RKO (cell line): Measurements from ENCODE around the gene STK25.

Experiments
- DNase-seq: peaks from one replicate; pipeline ENCODE4 v3.0.0-alpha.2; 2016; ENCODE audit warnings: low spot score

STK25 gene

DNA sequence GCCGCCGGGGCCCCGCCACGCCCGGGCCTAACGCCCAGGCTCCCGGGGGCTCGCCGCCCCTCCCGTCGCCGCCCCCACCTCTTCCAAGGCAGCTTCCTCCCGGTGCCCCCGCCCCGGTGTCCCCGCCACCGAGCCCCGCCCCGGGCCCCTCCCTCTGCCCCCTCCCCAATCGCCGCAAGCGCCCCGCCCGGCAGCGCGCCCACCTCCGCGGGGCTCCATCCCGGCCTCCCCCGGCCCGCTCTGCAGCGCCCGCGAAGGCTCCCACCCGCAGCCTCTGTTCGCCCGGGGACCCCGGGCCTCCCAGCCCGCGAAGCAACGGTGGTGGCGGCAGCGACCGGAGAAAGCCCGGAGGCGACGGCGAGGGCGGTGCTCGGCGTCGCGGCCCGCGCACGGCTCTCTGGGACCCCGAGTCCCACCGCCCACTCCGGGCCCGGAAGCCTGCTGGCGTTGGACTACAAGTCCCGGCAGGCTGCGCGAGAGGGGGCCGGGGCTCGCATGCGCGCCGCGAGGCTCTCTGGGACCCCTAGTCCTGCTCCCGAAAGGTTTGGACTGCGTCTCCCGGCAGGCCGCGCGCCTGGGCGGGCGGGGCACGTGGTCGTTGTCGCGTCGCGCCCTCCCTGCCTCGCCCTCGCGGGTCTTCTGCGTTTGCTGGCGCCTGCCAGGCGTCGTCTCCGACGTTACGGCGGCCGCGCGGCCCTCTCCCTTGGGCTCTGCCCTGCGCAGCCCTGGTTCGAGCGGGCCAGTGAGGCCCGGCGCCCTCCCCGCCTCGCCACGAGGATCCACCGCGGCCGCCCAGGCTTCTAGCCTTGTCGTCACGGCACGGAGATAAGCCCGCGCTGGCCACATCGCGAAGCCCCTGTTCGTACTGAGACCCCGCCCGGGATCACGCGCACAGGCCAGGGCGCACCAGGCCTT, at the start of gene STK25:
TSS of gene STK25 (minus strand) at position 345 of the 915 bp plus-strand sequence. CDS start 549 bp downstream, outside the sequence.
- peak; percentile 96 for DNase-seq

DNA sequence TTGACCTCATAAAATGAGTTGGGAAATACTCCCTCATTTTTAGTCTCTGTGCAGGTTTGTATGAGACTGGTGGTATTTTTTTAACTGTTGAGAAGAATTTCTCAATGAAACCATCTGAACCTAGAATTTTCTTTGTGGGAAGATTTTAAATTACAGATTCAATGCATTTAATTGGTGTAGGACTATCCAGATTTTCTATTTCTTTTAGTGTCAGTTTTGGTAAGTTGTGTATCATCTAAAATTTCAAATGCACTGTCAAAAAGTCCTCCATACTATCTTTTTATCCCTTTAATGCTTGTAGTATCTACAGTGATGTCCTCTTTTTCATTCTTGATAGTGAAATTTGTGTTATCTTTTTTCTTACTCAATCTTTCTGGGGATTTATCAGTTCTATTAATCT, 48.4 kb upstream of the STK25 start:
- DNase-seq, result no peak

DNA sequence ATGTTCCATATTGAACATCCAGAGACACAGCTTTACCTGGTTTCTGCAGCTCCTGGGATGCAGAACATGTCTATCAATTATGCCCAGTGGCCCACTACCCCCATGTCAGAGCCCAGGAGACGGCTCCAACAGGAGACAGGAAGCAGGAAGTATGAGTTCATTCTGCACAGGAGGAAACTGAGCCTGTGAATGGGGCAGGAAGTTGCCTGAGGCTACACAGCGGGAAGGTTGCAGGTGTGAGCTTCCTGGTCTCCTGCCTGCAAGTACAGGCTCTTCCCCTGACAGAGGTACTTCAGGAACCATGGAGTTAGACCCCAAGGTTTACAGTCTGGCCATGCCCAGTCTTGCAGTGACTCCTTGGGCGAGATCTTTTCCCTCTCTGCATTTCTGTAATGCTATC, 47.3 kb upstream of the STK25 start:
- no peak for DNase-seq

DNA sequence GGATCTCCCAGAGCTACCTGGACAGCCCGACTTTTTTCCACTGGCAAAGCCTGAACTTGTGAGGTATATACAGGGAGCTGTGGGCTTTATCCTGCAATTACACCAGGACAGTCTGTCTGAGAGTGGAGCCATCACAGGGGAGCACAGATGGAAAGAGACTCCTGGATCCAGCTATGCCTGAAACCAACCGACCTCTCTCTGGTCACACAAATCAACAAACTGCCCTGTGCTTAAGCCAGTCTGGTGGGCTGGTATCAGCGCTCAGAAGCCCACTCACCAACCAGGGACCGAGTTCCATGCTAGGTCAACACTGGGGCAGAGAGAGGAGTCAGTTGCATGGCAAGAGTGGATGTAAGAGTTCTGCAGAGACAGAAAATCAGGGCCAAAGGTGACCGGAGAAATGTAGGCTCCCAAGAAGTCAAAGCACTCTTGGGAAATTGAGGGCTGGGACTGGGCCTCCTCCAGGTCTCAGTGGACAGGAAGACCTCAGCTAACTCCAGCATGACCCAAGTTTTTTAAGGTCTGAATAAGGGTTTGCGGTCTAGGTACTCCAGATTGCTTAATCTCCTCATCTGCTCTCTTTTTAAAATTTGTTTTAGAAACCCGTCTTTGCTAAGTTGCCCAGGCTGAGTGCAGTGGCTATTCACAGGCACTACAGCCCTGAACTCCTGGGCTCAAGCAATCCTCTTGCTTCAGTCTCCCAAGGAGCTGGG, 46.4 kb upstream of the STK25 start:
- DNase-seq, result no peak

DNA sequence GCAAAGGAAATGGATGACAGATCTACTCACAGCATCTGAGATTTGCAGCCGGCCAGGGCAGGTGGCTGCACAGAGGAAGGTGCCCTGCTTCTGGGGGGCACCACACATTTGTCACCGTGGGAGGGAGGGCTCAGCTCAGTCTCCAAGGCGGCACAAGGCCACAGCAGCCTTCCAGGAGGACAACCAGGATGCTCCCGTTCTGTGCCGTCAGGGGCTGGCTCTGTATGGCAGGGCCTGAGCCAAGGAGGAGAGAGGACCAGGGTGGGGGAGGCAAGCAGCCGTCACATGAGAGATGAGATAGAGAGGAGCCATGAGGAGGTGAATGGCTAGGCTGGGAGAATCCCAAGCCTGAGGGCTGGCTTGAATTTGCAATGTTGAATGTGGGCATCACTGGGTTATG, 45.6 kb upstream of the STK25 start:
- DNase-seq, result no peak

DNA sequence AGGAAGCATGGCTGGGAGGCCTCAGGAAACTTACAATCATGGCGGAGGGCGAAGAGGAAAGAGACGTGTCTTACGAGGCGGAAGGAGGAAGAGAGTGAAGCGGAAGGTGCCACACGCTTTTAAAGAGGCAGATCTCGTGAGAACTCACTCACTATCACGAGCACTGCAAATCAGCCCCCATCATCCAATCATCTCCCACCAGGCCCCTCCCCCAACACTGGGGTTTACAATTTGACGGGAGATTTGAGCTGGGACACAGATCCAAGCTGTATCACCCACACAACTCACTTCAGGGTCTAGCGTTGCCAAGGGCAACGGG, 45.1 kb upstream of the STK25 start:
- no peak for DNase-seq

DNA sequence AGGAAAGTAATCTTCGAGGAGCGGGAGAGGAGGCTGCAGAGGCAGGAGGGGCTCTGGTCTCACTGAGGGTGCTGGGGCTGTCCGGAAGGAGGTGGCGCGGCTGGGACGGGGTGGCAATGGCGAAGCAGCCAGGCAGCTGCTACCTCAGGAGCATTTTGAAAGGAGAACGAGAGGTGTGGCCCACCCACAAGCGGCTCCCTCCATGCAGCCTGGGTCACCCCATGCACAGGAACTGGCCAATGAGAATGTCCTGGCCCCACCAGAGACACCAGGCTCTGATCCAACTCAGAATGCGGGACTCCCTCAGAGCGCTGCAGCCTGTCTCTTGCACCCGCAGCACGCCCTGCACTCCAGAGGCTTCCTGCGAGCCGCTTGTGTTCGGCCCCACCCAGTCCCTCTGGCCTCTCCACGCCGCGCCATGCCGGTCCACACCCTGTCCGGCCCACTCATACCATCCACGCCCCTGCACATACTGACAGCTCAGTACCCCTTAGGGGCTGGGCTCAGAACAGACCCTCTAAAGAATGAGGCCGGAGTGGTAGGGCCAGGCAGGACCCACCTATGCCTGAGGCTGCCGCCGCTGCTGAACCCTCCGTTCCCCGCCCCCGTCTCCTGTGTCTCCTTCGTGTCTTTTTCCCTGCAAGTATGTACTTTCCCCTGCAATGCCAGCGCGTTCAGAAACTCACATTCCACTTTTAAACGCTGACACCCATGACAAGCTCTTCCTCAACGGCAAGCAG, 43.8 kb upstream of the STK25 start:
- no peak for DNase-seq

DNA sequence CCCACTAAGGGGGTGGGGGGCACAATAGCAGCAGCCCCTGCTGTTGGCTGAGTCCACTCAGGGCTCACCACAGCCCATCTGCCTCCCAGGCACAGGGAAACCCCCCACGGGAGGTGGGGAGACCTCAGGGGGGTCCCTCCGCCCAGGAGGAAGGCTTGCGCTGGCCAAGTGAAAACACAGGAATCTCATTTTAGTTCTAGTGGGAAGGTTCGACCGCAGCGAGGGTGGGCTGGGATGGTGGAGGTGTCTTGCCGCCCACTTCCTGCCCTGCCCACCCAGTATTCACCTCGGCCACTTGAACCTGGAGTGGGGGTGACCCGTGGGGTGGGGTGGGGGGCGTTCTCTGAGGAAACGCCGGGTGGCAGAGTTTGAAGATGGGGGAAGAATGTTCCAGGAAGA, 43.2 kb upstream of the STK25 start:
- no peak for DNase-seq

DNA sequence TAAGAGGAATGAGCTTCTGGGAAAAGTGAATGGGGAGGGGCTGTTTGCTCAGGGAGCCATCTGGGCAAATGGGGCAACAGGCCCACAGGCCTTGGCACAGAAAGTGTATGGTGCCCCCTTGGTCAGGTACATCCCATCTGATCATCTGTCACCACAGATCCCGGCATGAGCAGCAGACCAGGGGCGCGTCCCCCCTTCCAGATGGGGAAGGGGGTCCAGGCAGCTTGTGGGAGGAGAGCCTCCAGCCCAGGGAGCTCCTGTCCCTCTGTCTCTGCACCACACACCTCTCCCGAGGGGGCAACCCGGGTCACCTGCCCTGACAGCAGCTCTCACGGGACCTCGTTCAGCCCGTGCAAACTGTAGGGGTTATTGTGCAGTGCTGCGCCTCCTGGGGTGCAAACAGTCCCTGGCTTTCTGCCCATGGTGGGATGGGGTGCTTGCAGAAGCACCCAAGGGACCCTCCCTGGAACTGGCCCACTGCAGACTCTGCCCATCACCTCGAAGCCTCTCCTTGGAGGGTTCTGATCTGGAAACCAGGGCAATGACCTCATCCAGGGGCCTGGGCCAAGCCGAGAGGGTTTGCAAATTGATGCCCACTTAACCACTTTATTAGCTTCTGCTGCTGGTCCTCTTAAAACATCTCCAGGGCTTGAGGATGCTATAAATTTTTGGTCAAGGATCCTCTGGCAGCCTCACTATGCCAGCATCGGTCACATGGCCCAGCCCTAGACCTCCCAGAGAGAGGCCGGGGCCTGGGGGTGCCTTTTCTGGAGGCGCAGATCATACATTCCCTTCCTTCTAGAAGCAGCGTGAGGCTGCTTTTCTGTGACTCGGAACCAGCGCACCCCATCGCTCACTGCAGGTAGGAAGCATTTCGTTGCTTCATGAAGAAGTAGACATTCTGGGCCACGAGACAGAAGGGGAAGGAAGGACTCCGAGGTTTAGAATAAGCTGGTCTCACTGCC, 42.5 kb upstream of the STK25 start:
- DNase-seq, result no peak

DNA sequence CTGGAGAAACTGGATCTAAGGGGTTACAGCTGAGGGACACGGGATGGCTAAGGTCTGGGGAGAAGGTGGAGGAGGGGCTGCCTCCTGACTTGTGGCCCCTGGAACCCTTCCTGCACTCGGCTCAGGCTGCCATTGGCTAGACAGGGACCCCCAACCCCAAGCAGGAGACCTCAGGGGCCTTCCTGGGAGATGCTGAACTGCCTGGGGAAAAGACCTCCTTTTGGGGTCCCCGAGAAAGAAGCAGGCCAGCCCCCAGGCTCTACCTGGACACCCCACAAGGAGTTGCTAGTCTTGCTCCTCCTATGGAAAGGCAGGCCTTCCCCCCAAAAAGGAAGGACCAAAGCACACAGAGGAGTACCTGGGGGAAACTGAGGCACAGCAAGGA, 40.1 kb upstream of the STK25 start:
- no peak for DNase-seq

DNA sequence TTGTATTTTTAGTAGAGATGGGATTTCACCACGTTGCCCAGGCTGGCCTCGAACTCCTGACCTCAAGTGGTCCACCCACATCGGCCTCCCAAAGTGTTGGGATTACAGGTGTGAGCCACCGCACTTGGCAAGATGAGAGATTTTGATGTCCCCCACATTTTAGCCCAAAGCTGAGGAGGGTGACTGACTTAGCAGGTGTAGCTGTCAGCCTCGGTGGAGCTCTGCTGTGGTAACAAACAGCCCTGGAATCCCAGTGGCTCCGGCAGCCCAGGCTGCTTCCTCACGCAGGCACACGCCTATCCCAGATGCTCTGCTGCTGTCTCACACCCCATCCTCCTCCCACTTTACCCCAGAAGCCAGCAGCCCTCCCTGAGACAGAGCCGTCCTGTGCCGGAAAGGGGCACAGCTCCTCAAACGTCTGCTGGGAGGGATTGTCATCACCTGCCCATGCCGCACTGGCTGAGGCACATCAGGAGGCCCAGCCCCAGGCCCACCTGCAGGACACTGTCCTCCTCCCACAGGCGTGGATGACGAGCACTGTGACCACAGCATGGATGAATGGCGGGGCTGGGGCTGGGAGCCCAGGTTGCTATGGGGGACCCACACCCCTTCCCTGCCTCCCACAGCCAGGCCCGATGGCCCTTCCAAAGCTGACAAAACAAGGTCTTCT, 39.5 kb upstream of the STK25 start:
- no peak for DNase-seq

DNA sequence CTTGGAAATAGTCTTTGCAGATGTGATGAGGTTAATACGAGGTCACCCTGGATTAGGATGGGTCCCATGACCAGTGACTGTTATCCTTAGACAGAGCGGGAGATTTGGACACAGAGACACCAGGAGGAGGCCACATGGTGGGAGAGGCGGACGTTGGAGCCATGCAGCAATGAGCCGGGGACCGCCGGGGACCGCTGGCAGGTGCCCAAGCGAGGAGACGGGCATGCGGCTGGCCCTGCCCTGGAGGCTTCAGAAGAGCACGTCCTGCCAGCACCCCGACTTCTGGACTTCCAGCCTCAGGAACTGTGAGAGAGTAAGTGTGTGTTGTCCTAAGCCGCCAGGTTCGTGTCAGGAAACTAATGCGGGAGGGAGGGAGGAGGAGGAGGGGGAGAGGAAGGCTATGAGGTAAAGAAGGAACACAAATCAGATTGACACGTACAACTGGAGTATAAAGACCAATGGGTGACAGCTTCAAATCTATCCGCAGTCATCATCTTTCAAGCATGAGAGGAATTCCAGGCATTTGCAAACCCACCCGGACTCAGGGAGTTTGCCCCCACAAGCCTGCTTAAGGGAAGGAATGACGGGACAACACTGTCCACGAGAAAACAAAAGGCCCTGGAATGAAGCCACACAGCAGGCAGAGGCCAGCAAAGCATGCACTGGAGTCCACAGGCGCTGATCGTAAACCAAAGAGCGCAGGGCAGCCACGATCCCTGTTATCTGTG, 38.6 kb upstream of the STK25 start:
- no peak for DNase-seq

DNA sequence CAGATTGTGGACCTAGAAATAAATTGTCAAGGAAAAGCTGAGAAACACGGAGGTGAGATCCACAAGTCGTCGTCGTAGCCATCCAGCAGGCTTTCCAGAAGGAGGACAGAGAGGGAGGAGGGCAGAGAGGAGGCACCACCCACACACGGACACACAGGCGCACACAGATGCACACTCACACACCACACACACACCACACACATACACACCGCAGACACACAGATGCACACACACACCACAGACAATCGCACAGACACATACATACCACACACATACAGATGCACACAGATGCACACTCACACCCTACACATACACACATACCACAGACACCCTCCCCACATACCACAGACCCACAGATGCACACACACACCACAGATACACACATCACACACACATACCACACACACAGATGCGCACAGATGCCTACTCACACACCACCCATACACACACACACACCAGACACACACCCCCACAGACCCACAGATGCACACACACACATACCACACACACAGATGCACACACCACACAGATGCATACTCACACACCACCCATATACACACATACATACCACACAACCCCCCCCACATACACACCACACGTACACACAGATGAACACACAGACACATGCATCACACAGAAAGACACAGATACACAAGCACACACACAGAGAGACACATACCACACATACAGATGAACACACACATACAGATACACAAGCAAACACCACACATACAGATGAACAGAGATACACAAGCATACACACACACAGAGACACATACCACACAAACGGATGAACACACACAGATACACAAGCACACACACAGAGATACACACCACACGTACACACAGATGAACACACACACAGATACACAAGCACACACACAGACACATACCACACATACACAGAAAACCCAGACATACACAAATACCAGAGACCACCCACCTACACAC, 37.4 kb upstream of the STK25 start:
- no peak for DNase-seq

DNA sequence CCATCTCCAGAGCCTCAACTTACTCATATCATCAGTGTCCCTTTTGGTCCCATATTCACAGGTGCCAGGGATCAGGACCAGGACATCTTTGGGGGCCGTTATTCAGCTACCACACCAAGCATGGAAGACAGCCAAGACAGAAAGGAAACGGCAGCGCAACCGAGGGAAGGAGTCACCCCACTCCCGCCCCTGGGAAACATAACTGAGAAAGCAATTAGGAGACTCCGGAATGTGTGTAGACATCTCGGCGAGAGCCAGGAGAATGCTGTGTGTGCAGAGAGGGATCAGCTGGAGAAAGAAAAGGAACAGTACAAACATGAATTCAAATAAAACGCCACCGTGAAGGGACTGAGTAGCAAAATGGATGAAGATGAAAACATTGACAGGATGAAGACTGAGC, 36.7 kb upstream of the STK25 start:
- no peak for DNase-seq

DNA sequence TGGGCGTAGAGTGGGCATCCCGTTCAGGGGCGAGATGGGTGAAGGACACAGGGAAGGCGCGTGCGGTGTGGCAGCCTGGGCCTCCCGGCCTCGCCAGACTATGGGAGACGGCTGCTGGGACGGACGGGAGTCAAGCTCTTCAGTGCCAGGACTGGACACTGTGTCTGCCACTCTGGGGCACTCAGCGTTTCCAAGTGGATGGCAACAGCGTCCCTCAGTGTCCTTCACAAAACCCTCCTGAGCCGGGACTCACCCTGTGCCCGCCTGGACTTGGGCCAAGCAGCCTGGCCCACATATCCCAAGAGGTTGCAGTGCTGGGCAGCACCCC, 33.9 kb upstream of the STK25 start:
- no peak for DNase-seq

DNA sequence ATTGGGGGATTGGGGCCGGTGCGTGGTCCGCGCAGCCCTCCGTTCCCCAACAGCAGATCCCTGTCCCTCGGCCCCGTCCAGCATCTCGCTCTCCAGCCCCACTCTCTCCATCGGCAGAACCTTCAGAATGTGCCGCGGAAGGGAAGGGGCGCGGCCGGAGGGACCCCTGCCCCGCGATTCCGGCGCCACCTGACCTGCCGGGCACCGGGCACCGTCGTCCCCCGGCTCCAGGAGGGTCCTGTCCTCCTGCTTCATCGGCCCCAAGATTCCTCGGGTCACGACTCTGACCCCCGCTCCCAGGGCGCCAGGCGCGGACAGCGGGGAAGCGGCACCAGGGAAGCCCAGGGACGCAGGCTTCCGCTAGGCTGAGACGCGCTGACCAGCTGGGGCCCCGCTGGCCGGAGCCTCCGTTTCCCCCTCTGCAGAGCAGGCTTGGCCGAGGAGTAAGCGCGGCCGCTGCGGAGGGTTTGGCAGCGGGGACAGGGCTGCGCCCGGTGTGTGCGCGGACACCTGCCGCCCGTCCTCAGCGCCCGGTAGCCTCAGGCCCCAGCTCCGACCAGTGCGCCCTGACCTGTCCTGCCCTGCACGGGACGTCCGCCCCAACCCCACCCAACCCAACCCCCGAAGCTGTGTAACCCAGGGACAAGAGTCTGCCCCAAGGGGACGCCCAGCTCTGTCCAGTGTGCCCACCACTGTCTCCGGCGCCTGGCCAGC, 33.3 kb upstream of the STK25 start:
- DNase-seq, result no peak

DNA sequence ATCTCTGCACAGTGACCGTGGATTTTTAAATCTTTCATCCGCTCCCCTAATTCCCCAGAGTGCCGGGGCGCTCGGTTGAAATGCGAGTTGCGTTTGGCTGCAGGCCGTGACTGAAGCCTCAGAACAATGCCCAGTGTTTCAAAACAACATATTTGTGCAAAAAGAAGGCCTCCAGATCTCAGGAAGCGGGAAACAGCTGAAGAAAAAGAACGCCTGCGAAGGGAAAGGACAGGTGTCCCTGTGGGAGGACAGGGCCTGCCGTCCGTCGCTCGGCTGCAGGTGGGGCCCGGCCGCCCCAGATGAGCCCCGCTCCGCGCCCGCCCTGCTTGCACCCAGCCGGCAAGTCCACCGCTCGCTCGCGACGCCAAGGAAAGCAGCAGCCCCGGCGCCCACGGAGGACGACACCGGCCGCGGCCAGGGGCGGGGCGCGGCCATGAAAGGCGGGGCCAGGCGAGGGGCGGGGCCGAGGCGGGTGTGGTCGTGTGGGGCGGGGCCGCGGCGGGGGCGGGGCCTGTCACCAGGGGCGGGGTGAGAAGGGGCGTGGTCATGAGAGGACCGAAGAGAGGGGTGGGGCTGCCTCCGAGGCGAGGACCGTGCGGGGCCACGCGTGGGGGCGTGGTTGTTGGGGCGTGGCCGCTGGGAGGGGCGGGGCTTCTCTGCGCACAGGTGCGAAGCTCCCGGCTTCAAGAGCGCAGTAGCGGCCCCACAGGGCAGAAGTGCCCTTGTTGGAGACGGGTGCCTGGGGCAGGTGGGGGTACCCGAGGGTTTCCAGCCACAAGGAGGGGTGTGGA, 32.6 kb upstream of the STK25 start:
- peak; percentile 29 for DNase-seq

DNA sequence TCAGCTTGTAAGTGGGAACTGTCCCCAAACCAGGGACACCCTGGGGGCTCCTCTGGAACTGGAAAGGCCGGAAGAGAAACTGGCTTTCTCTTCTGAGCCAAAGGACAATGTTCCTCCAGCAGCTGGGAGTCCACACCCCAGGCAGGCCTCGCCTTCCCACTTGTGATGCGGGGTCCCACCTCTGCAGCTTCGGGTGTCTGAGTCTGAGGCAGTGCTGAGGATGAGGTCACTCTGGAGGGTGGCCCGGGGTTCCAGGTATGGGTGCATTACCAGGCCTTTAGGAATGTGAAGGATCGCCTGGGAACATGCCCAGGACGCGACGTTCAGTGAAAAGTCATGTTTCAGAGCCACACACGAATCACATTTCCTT, 32.0 kb upstream of the STK25 start:
- no peak for DNase-seq
